RPMI7951 (cell line): ENCODE results near the gene BNC2. TPM values are rescaled to one million over a fixed set of nuclear protein-coding genes. Genes with fewer than 3 reads are reported as not detected.

Experiments used
- DNase-seq: peaks from one replicate; pipeline ENCODE4 v3.0.0-alpha.2; 2012; ENCODE audit warnings: low read depth
- total RNA-seq: library from RNA; depleted of rRNA; stranded (reverse); fragments of >200 nt; shearing (Covaris generic); gene quantifications from 2 replicates; pipeline ENCODE4 v1.2.3, GENCODE V29; 2014

BNC2 gene
- total RNA-seq, 1 experiment from 2014 or later: 8.8 TPM

- peak; percentile 42 for DNase-seq
These were observed 191.1 kb downstream of the BNC2 start for GRCh38 chr9:16679327-16679821.

GRCh38 chr9:16676519-16676918 is 194.0 kb downstream of the BNC2 start:
- DNase-seq: no peak

- DNase-seq: peak; percentile 76
These were observed 195.3 kb downstream of the BNC2 start for GRCh38 chr9:16675131-16675530.

- DNase-seq: no peak
These were observed 197.3 kb downstream of the BNC2 start for GRCh38 chr9:16673171-16673570.

GRCh38 chr9:16672501-16672900 is 198.0 kb downstream of the BNC2 start:
- no peak for DNase-seq

- DNase-seq: peak; percentile 59
These were observed 198.8 kb downstream of the BNC2 start for GRCh38 chr9:16671591-16672137.

GRCh38 chr9:16670791-16671190 is 199.7 kb downstream of the BNC2 start:
- DNase-seq: no peak

GRCh38 chr9:16668734-16669295 is 201.7 kb downstream of the BNC2 start:
- no peak for DNase-seq

GRCh38 chr9:16664211-16664610 is 206.3 kb downstream of the BNC2 start:
- DNase-seq: peak; percentile 22

- no peak for DNase-seq
These were observed 208.7 kb downstream of the BNC2 start for GRCh38 chr9:16661816-16662215.

GRCh38 chr9:16659096-16659495 is 211.4 kb downstream of the BNC2 start:
- no peak for DNase-seq

GRCh38 chr9:16656432-16657169 is 213.9 kb downstream of the BNC2 start:
- peak; percentile 6 for DNase-seq

GRCh38 chr9:16654596-16655126 is 215.8 kb downstream of the BNC2 start:
- no peak for DNase-seq

GRCh38 chr9:16653491-16654399 is 216.7 kb downstream of the BNC2 start:
- no peak for DNase-seq

GRCh38 chr9:16652582-16652981 is 217.9 kb downstream of the BNC2 start:
- DNase-seq: peak; percentile 35

GRCh38 chr9:16651446-16651964 is 219.0 kb downstream of the BNC2 start:
- no peak for DNase-seq

GRCh38 chr9:16645970-16646369 is 224.5 kb downstream of the BNC2 start:
- peak; percentile 53 for DNase-seq

GRCh38 chr9:16642421-16643109 is 227.9 kb downstream of the BNC2 start:
- DNase-seq: peak; percentile 38

- DNase-seq: peak; percentile 47
These were observed 229.8 kb downstream of the BNC2 start for GRCh38 chr9:16640649-16641048.

- DNase-seq: no peak
These were observed 230.8 kb downstream of the BNC2 start for GRCh38 chr9:16639644-16640043.

- DNase-seq: peak; percentile 41
These were observed 232.6 kb downstream of the BNC2 start for GRCh38 chr9:16637911-16638310.
